ENCODE results near the gene AKT1.

DNA sequence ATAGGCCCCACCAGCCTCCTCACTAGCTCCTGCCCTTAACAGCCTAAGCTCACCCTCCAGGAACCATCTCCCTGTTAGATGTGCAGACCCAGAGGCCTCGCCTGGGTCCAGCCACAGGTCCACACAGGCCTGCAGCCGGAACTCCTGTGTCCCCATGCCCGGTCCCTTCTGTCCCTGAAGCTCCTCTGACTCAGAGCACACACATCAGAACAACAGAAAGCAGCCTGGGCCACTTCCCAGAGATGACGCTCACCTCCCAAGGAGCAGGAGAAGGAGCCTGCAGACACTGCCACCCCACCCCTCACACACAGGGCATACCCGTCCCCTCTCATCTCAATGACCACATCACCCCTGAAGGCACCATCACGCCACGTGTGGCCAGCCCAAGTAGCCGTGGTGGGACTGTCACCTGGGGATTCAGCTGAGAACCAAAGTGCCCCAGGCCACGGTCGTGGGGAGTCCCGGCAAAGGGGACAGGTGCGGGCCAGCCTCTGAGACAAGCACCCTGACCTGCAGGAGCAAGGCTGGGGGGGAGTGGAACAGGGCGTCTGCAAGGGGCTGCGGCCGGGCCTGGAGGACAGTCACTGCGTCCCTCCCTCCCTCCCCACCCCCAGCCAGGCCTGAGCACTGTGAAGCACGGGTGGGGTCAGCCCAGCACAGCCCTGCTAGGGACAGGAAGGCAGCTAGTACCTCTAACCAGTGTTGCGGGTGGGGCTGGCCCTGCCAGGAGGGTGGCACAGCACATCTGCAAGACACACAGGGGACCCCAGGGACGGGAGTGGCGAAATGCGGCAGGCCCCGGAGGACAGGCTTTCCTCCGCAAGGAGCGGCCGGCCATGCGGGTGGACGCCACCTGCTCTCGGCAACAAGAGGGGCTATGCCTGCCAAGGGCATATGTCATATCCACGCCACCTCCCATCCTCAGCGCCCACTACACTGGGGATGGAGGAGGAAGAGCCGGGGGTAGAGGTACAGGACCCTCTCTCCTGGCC is 5.5 kb downstream of the AKT1 start:
- TF ChIP-seq, protein P1, sequence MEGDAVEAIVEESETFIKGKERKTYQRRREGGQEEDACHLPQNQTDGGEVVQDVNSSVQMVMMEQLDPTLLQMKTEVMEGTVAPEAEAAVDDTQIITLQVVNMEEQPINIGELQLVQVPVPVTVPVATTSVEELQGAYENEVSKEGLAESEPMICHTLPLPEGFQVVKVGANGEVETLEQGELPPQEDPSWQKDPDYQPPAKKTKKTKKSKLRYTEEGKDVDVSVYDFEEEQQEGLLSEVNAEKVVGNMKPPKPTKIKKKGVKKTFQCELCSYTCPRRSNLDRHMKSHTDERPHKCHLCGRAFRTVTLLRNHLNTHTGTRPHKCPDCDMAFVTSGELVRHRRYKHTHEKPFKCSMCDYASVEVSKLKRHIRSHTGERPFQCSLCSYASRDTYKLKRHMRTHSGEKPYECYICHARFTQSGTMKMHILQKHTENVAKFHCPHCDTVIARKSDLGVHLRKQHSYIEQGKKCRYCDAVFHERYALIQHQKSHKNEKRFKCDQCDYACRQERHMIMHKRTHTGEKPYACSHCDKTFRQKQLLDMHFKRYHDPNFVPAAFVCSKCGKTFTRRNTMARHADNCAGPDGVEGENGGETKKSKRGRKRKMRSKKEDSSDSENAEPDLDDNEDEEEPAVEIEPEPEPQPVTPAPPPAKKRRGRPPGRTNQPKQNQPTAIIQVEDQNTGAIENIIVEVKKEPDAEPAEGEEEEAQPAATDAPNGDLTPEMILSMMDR (conservative IDR thresholded peaks at IDR 0.05; ENCODE audit: low read depth in 2 of 2): no peak
- no peak for TF ChIP-seq POLR2AphosphoS5 (IDR thresholded peaks at IDR 0.05; ENCODE audit: low read depth)
- TF ChIP-seq EZH2 (IDR thresholded peaks at IDR 0.05; ENCODE audit: low read depth, unreplicated experiment): no peak

Measured in GM23338 (cell line).